GM18517 (cell line): ENCODE data around the gene PRR3.
"Not testable (repeated sequence)": the region's sequence is repeated elsewhere in the genome, so short reads cannot be mapped to it uniquely, and the experiment has no call there.

ENCODE experiments used
- ATAC-seq: cut with Tn5 transposase; IDR thresholded peaks from one replicate; pipeline ENCODE4 v1.9.1; 2021; ENCODE audit warnings: mild to moderate bottlenecking, moderate library complexity; ENCODE audit not compliant: unreplicated experiment

PRR3 gene, protein sequence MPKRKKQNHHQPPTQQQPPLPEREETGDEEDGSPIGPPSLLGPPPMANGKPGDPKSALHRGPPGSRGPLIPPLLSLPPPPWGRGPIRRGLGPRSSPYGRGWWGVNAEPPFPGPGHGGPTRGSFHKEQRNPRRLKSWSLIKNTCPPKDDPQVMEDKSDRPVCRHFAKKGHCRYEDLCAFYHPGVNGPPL

GRCh38 chr6:30556906-30557682 is at the start of gene PRR3:
Gene PRR3 (plus strand): TSS chr6:30557295. CDS start chr6:30557345, 50 bp downstream.
- peak; percentile 62 for ATAC-seq

DNA sequence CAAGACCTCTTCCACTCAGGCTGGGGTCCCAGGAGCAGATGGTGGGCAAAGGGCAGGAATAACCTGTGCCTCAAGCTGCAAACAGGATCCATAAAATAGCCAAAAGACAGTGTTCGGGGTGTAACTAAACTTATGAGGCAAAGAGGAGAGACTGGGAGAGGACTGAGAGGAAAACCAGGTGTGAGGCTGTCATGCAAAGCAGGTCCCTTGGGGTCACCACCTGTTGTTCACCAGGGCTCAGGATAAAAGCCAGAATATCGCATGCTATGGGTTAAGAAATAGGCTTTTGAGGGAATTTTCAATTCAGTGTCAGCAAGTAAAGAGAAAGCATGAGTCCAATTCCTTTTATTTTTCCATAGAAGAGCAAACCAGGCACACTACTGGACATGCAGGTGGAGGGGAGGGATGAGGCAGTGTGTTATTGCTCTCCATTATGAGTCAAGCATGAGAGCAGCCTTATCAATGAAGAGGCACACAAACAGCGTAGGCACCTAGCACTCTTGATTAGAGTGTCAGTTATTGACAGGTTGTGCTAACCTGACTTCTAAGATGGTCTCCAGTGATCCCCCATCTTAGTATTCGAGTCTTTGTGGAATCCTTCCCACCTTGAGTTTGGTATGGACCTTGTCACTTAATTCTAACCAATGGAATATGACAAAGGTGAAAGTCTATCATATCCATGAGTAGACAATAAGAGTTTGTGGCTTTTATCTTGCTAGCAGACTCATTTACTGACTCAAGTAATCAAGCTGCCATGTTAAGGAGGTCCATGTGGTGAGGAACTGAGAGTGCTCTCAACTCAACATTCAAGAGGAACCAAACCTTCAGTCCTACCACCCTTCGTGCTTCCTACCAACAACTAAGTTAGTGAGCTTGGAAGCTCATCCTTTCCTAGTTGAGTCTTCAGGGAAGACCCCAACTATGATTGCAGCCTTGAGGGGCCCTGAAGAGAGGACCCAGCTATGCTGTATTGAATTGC is 49.0 kb upstream of the PRR3 start:
- ATAC-seq = no peak

DNA sequence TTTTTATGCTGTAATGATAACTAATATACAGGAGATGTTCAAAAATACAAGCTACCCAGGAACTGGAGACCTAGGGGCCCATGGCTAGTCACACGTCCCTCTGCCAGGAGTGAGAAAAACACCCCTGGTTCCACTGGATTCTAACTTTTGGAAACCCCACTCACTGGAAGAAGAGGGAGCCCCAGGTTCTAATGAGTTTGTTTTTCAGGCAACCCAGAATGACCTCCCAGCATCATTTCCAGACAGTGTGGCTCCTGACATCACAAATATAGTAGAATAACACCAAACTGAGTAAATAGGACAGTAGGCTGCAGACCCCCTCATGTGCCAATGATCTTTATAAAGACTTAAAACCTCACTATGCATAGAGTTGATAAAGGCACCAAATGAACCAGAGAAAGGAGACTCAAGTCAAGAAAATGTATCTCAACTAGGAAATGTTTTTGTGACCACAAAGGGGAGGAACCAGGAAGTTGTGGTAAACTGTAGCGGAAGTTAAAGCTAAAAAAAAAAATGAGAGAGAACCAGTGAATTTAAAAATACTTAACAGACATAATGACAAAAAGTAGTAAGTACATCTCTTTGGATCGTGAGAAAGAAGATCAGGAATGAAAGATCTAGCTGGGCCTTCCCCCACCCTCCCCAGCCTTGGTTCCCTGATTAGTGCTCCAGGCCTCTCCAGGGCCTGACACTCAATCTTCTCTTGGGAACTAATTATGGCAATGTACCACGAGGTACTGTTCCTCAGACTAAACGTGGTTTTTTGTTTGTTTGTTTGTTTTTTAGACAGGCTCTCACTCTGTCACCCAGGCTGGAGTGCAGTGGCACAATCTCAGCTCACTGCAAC is 48.0 kb upstream of the PRR3 start:
- ATAC-seq = peak; percentile 39

- no peak for ATAC-seq
These were observed 46.5 kb upstream of the PRR3 start for GRCh38 chr6:30510419-30511168.

DNA sequence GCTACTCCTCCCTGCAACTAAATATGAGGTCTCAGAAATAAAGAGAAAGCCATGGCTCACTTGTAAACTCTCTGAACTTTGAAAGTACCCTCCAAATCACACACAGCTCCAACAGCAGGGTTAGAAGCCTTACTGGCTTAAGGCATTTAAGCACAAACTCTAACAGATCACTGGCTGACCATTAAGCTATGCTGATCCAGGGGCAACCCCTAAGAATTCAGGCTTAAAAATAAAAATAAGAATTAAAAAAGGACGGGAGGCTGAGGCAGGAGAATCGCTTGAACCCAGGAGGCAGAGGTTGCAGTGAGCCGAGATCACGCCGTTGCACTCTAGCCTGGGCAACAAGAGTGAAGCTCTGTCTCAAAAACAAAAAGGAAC is 45.9 kb upstream of the PRR3 start:
- no peak for ATAC-seq

- no peak for ATAC-seq
These were observed 43.6 kb upstream of the PRR3 start for GRCh38 chr6:30513451-30513850.

DNA sequence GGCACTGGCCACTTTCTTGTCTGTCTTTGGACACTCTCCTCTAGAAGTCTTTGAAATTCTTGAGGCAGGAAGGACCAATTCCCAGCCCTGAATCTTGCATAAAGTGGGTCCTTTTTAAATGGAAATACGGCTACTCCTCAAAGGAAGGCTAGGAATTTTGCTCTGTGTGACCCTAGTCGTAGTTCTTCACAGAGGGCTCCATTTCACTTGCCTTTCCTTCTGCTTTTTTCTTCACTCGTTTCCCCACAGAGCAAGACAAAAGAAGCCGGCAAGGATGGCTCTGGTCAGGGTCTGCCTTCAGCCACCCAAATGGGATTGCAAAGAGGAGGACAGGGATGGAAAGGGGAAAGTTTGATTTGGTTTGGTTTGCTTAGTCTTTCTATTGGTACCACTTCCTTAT is 42.0 kb upstream of the PRR3 start:
- ATAC-seq = no peak

DNA sequence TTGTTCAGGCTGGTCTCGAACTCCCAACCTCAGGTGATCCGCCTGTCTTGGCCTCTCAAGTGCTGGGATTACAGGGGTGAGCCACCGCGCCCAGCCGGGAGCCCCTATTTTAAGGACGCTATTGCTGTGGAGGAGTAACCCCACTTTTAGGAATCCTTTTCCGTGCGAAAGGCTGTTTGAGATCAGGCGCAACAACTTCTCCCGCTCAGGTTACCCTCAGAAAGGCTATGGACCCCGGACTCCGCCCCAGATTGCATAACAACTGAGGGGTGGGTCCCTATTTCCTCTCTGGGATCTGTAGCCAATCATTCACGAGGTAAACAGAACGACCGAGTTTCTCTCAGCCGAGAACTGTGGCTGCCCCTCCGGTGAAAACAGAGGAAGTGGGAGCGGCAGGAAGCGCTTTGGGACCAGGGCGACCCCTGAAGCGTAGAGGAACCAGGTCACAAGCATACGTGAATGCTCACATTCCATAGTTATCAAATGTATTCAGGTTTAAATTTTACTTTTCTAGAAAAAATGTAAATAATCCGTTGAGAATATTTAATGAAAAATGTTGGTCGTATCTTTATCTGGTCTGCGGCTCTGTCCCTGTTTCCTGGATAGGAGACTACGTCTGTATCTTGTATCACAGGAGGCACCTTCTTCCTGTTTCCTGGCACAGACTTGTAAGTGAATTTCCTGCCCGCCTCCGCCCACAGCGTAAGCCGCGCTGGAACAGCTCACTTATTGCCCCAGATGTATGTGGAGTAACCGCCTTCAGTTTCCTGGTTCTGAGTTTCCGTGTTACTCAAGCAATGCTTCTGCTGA is 40.9 kb upstream of the PRR3 start:
- ATAC-seq = peak; percentile 83

DNA sequence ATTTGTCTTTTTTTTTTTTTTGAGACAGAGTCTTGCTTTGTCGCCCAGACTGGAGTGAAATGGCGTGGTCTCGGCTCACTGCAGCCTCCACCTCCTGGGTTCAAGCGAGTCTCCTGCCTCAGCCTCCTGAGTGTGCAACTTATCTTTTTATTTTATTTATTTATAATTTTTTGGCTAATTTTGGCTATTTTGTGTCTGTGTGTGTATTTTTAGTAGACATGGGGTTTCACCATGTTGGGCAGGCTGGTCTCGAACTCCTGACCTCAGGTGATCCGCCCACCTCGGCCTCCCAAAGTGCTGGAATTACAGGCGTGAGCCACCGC is 40.4 kb upstream of the PRR3 start:
- not testable (repeated sequence) for ATAC-seq

GRCh38 chr6:30517767-30518504 is 39.2 kb upstream of the PRR3 start:
- not testable (repeated sequence) for ATAC-seq

- ATAC-seq = not testable (repeated sequence)
These were observed 38.5 kb upstream of the PRR3 start for GRCh38 chr6:30518505-30519145.

DNA sequence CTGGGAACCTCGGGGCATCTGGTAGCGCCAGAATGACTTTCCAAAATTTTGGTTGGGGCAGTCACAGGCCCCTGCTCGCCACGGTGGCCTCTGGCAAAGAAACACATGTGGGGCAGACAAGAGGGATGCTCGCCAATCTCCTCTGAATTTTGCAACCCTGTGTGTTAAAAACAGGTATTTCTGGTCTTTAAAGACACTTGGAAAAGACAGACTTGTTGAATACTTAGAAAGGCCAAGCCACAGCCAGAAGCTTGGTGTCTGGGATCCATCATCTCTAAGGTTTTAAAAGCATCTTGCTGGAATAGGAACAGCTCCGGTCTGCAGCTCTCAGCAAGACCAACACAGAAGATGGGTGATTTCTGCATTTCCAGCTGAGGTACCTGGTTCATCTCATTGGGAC is 36.6 kb upstream of the PRR3 start:
- no peak for ATAC-seq

GRCh38 chr6:30521082-30521481 is 36.0 kb upstream of the PRR3 start:
- ATAC-seq = not testable (repeated sequence)

GRCh38 chr6:30521952-30522351 is 35.1 kb upstream of the PRR3 start:
- not testable (repeated sequence) for ATAC-seq

DNA sequence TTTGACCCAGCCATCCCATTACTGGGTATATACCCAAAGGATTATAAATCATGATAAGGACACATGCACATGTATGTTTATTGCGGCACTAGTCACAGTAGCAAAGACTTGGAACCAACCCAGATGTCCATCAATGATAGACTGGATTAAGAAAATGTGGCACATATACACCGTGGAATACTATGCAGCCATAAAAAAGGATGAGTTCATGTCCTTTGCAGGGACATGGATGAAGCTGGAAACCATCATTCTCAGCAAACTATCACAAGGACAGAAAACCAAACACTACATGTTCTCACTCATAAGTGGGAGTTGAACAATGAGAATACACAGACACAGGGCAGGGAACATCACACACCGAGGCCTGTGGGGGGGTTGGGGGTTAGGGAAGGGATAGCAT is 30.7 kb upstream of the PRR3 start:
- not testable (repeated sequence) for ATAC-seq

GRCh38 chr6:30529349-30529875 is 27.7 kb upstream of the PRR3 start:
- not testable (repeated sequence) for ATAC-seq

- ATAC-seq = no peak
These were observed 27.1 kb upstream of the PRR3 start for GRCh38 chr6:30530014-30530413.
